Small intestine (tissue), 7 donors: ENCODE measurements around the gene TMEM154. TPM values are rescaled to one million over a fixed set of nuclear protein-coding genes. Genes with fewer than 3 reads are reported as not detected.
"Not testable (repeated sequence)": the region's sequence is repeated elsewhere in the genome, so short reads cannot be mapped to it uniquely, and the experiment has no call there.

ENCODE experiments used
- DNase-seq, 2 donors: peaks; one replicate each; pipeline versions ENCODE4 v3.0.0 to v3.0.0-alpha.2; 2013
- FAIRE-seq: peaks from 2 replicates; lab custom pipeline; 2012; peaks lifted over from hg19 to GRCh38; lab: Jason Lieb, UNC
- H3K27ac ChIP-seq, 3 donors: one replicate each; pipeline ENCODE4 v1.5.1; 2013; ENCODE audit warnings: low read length in 2 of 3, mild to moderate bottlenecking in 2 of 3, control low read depth in 1 of 3, inconsistent platforms in 1 of 3, low read depth in 1 of 3, moderate library complexity in 1 of 3
- H3K27me3 ChIP-seq, 3 donors: one replicate each; pipeline ENCODE4 v1.6.1; 2013; ENCODE audit warnings: low read length in 3 of 3, inconsistent platforms in 1 of 3; ENCODE audit not compliant: control insufficient read depth in 3 of 3, insufficient read depth in 3 of 3
- H3K36me3 ChIP-seq, 3 donors: one replicate each; pipeline ENCODE4 v1.6.1; 2013; ENCODE audit warnings: low read length in 3 of 3, inconsistent platforms in 1 of 3, low read depth in 1 of 3, mild to moderate bottlenecking in 1 of 3, moderate library complexity in 1 of 3; ENCODE audit not compliant: control insufficient read depth in 3 of 3, insufficient read depth in 2 of 3
- H3K4me1 ChIP-seq, 3 donors: one replicate each; pipeline ENCODE4 v1.6.1; 2013; ENCODE audit warnings: low read length in 2 of 3, inconsistent platforms in 1 of 3, low read depth in 1 of 3, mild to moderate bottlenecking in 1 of 3, moderate library complexity in 1 of 3; ENCODE audit not compliant: control insufficient read depth in 3 of 3, insufficient read depth in 2 of 3
- H3K4me3 ChIP-seq, 3 donors: one replicate each; pipeline ENCODE4 v1.5.1; 2013; ENCODE audit warnings: low read length in 3 of 3, control low read depth in 1 of 3, inconsistent platforms in 1 of 3, low read depth in 1 of 3, mild to moderate bottlenecking in 1 of 3, moderate library complexity in 1 of 3
- H3K9me3 ChIP-seq, 2 donors: one replicate each; pipeline ENCODE4 v1.6.1; 2013; ENCODE audit warnings: low read depth in 1 of 2, low read length in 1 of 2; ENCODE audit not compliant: control insufficient read depth in 2 of 2, insufficient read depth in 1 of 2
- WGBS, 3 donors: extraction: QIAGEN DNeasy Blood & Tissue Kit; methylation state at CpG; one replicate each; pipeline ENCODE4 v1.1.7; 2013; 5-methylcytosine and 5-hydroxymethylcytosine counted together
- polyA plus RNA-seq, 4 donors: library from polyadenylated mRNA; stranded (reverse) in 3 of 4; unstranded in 1 of 4; fragments of 200-250 nt in 3 of 4; fragments of 120-200 nt in 1 of 4; gene quantifications; one replicate each; pipeline versions ENCODE4 v1.2.1 to v1.2.3, GENCODE V29; 2013
- donor health status: healthy with polysubstance abuse.
- donor health status: control.
- donor health status: control.
- donor health status: Bipolar disorder and iron deficiency.
- donor health status: healthy.

TMEM154 gene
- polyA plus RNA-seq, 4 donors = under 0.01 to 3.8 (median 0.91) TPM

- Histone ChIP-seq H3K36me3 (no peaks in the 10 kb centered on the region), H3K27ac (peak overlapping the region in 1 of 3 donors; percentile 60), H3K27me3 (peaks cover 0 to 2% (median 0%) of the 10 kb centered on the region in 3 donors), H3K4me3 (no peak overlapping the region), H3K4me1 (peaks cover 0 to 5% (median 2%) of the 10 kb centered on the region in 3 donors), H3K9me3 (no peaks in the 10 kb centered on the region)
- DNase-seq (no peak), FAIRE-seq (no peak)
- 79 to 87% (median 81%) methylated on average over 6 of the region's 6 CpGs for WGBS, 3 donors
These were observed 12.9 kb downstream of the TMEM154 start for GRCh38 chr4:152666946-152667345.

- Histone ChIP-seq H3K36me3 (no peaks in the 10 kb centered on the region), H3K27me3 (peaks cover 0 to 2% (median 0%) of the 10 kb centered on the region in 3 donors), H3K4me3 (no peak overlapping the region), H3K4me1 (peaks cover 0 to 5% (median 2%) of the 10 kb centered on the region in 3 donors), H3K27ac (peak overlapping the region in 1 of 3 donors; percentile 74), H3K9me3 (no peaks in the 10 kb centered on the region)
- 81 to 91% (median 90%) methylated on average over 7 of the region's 7 CpGs for WGBS, 3 donors
- FAIRE-seq = no peak
- DNase-seq = no peak
These were observed 14.0 kb downstream of the TMEM154 start for GRCh38 chr4:152665691-152666395.

- not testable (repeated sequence) for H3K36me3 ChIP-seq, H3K4me3 ChIP-seq, H3K9me3 ChIP-seq, H3K27me3 ChIP-seq, DNase-seq, FAIRE-seq, H3K4me1 ChIP-seq
- peak overlapping the region in 1 of 3 donors; percentile 38 for H3K27ac ChIP-seq
- 66 to 78% (median 68%) methylated on average over 4 to 5 of the region's 5 CpGs for WGBS, 3 donors
These were observed 15.8 kb downstream of the TMEM154 start for GRCh38 chr4:152664067-152664378.

GRCh38 chr4:152663203-152664066 lies 16.4 kb downstream of the TMEM154 start:
- H3K36me3 ChIP-seq = no peaks in the 10 kb centered on the region
- FAIRE-seq = no peak
- H3K27ac ChIP-seq = peak overlapping the region in 2 of 3 donors; percentile 30 to 81
- H3K9me3 ChIP-seq = peaks cover 0 to 1% of the 10 kb centered on the region in 2 donors
- no peak for DNase-seq
- no peaks in the 10 kb centered on the region for H3K27me3 ChIP-seq
- WGBS, 3 donors = 73 to 81% (median 77%) methylated on average over 6 of the region's 6 CpGs
- peaks cover 0 to 5% (median 2%) of the 10 kb centered on the region in 3 donors for H3K4me1 ChIP-seq
- no peak overlapping the region for H3K4me3 ChIP-seq

- Histone ChIP-seq H3K27ac (no peak overlapping the region), H3K4me3 (no peak overlapping the region), H3K36me3 (no peaks in the 10 kb centered on the region), H3K9me3 (peaks cover 1 to 8% of the 10 kb centered on the region in 2 donors), H3K4me1 (peaks cover 0 to 5% (median 2%) of the 10 kb centered on the region in 3 donors), H3K27me3 (no peaks in the 10 kb centered on the region)
- WGBS, 3 donors = 62 to 91% (median 74%) methylated on average over 2 of the region's 2 CpGs
- FAIRE-seq (no peak), DNase-seq (no peak)
These were observed 18.1 kb downstream of the TMEM154 start for GRCh38 chr4:152661649-152662048.

GRCh38 chr4:152660526-152660925 lies 19.3 kb downstream of the TMEM154 start:
- no peak for FAIRE-seq
- no peak for DNase-seq
- Histone ChIP-seq H3K27ac (peak overlapping the region in 1 of 3 donors; percentile 75), H3K27me3 (no peaks in the 10 kb centered on the region), H3K4me3 (no peak overlapping the region), H3K36me3 (no peaks in the 10 kb centered on the region), H3K4me1 (peaks cover 0 to 5% (median 2%) of the 10 kb centered on the region in 3 donors), H3K9me3 (peaks cover 1 to 18% of the 10 kb centered on the region in 2 donors)
- 77 to 90% (median 82%) methylated on average over 5 of the region's 5 CpGs for WGBS, 3 donors

- Histone ChIP-seq H3K27me3 (no peaks in the 10 kb centered on the region), H3K36me3 (no peaks in the 10 kb centered on the region), H3K9me3 (peaks cover 1 to 22% of the 10 kb centered on the region in 2 donors), H3K27ac (no peak overlapping the region), H3K4me3 (no peak overlapping the region), H3K4me1 (peaks cover 2 to 5% (median 5%) of the 10 kb centered on the region in 3 donors)
- WGBS, 3 donors = 45 to 80% (median 76%) methylated on average over 4 of the region's 4 CpGs
- FAIRE-seq (no peak), DNase-seq (no peak)
These were observed 20.0 kb downstream of the TMEM154 start for GRCh38 chr4:152659806-152660205.

- FAIRE-seq = no peak
- Histone ChIP-seq H3K9me3 (peaks cover 1 to 25% of the 10 kb centered on the region in 2 donors), H3K27ac (no peak overlapping the region), H3K4me3 (no peak overlapping the region), H3K27me3 (no peaks in the 10 kb centered on the region), H3K4me1 (peaks cover 0 to 5% (median 3%) of the 10 kb centered on the region in 3 donors), H3K36me3 (no peaks in the 10 kb centered on the region)
- whole genome bisulfite sequencing, 3 donors = 86 to 95% (median 93%) methylated on average over 2 of the region's 2 CpGs
- DNase-seq = no peak
These were observed 22.1 kb downstream of the TMEM154 start for GRCh38 chr4:152657657-152658056.
